Measurements from ENCODE around the gene SKAP2.

The SKAP2 gene

DNA sequence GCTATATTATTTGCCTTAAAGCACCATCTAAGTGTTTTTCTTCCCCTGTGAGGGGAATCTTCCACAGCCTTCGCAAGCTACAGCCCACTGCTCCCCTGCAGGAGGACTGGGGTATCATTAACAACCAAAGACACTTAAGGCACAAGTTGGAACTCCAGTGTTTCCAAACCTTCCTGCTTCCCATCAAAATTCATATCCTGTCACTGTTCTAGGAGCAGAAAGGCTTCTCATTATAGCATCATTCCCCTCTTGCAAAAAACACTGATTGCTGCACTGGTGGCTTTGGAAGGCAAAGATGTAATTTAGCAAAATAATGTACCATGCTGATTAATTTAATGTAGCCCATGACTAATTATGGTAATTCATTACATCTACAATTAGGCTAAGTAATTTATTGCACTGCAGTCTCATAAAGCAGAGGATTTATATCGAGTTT, 207.2 kb downstream of the SKAP2 start:
- CTCF ChIA-PET = interaction anchor here (0.6 to 3.0 kb wide), 5 partner anchors 10 to 764 kb away, joined by 3 to 21 read pairs (median 5); no protein-coding TSS in a partner anchor
- Histone ChIP-seq H3K36me3 (ENCODE audit: control insufficient read depth in 2 of 2, insufficient read depth in 1 of 2, low read length in 2 of 2) (no peaks in the 10 kb centered on the region), H3K4me1 (ENCODE audit: control insufficient read depth, insufficient read depth, low read length) (peaks cover 69% of the 10 kb centered on the region), H3K9me3 (ENCODE audit: control insufficient read depth, insufficient read depth, low read depth, low read length) (no peaks in the 10 kb centered on the region), H3K4me3 (ENCODE audit: low read depth, low read length) (no peak overlapping the region), H3K27ac (ENCODE audit: extremely low read depth, low read depth, low read length) (no peak overlapping the region)
- POLR2A ChIA-PET = no interaction called here
- TF ChIP-seq ZFP69B (tag by site-specific recombination; IDR thresholded peaks at IDR 0.05) (no peak), ZSCAN16 (tag by site-specific recombination; IDR thresholded peaks at IDR 0.05) (no peak), ZNF654 (tag by site-specific recombination; IDR thresholded peaks at IDR 0.05; ENCODE audit: low read depth) (no peak), ZSCAN5A (tag by site-specific recombination; IDR thresholded peaks at IDR 0.05) (no peak), SP7 (tag by site-specific recombination; IDR thresholded peaks at IDR 0.05) (peak; percentile 96), OSR2 (tag by site-specific recombination; IDR thresholded peaks at IDR 0.05) (peak; percentile 38; the same call in 1 of the 2 replicates), ZNF843 (tag by site-specific recombination; IDR thresholded peaks at IDR 0.05) (no peak), ZNF701 (tag by site-specific recombination; IDR thresholded peaks at IDR 0.05) (no peak)
- TF ChIP-seq, protein P1, sequence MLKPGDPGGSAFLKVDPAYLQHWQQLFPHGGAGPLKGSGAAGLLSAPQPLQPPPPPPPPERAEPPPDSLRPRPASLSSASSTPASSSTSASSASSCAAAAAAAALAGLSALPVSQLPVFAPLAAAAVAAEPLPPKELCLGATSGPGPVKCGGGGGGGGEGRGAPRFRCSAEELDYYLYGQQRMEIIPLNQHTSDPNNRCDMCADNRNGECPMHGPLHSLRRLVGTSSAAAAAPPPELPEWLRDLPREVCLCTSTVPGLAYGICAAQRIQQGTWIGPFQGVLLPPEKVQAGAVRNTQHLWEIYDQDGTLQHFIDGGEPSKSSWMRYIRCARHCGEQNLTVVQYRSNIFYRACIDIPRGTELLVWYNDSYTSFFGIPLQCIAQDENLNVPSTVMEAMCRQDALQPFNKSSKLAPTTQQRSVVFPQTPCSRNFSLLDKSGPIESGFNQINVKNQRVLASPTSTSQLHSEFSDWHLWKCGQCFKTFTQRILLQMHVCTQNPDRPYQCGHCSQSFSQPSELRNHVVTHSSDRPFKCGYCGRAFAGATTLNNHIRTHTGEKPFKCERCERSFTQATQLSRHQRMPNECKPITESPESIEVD (tag by site-specific recombination; IDR thresholded peaks at IDR 0.05) = peak; percentile 65
- TF ChIP-seq, protein P2, sequence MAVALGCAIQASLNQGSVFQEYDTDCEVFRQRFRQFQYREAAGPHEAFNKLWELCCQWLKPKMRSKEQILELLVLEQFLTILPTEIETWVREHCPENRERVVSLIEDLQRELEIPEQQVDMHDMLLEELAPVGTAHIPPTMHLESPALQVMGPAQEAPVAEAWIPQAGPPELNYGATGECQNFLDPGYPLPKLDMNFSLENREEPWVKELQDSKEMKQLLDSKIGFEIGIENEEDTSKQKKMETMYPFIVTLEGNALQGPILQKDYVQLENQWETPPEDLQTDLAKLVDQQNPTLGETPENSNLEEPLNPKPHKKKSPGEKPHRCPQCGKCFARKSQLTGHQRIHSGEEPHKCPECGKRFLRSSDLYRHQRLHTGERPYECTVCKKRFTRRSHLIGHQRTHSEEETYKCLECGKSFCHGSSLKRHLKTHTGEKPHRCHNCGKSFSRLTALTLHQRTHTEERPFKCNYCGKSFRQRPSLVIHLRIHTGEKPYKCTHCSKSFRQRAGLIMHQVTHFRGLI (tag by site-specific recombination; IDR thresholded peaks at IDR 0.05) = no peak

- Histone ChIP-seq H3K9me3 (ENCODE audit: control insufficient read depth, insufficient read depth, low read depth, low read length) (no peaks in the 10 kb centered on the region), H3K36me3 (ENCODE audit: control insufficient read depth in 2 of 2, insufficient read depth in 1 of 2, low read length in 2 of 2) (no peaks in the 10 kb centered on the region), H3K4me1 (ENCODE audit: control insufficient read depth, insufficient read depth, low read length) (peaks cover 66% of the 10 kb centered on the region), H3K27ac (ENCODE audit: extremely low read depth, low read depth, low read length) (no peak overlapping the region), H3K4me3 (ENCODE audit: low read depth, low read length) (no peak overlapping the region)
- ChIA-PET POLR2A (no interaction called here), CTCF (interaction anchor here (1.2 to 3.0 kb wide), 4 partner anchors 11 to 287 kb away, joined by 5 to 21 read pairs (median 7); no protein-coding TSS in a partner anchor)
- TF ChIP-seq ZNF266 (tag by site-specific recombination; IDR thresholded peaks at IDR 0.05; ENCODE audit: low read depth) (no peak), ZNF561 (tag by site-specific recombination; IDR thresholded peaks at IDR 0.05; ENCODE audit: borderline replicate concordance) (no peak)
Measured at GRCh38 chr7:26656735-26657134, 207.7 kb downstream of the SKAP2 start.

- Histone ChIP-seq H3K27ac (ENCODE audit: extremely low read depth, low read depth, low read length) (no peak overlapping the region), H3K4me1 (ENCODE audit: control insufficient read depth, insufficient read depth, low read length) (peaks cover 65% of the 10 kb centered on the region), H3K36me3 (ENCODE audit: control insufficient read depth in 2 of 2, insufficient read depth in 1 of 2, low read length in 2 of 2) (no peaks in the 10 kb centered on the region), H3K9me3 (ENCODE audit: control insufficient read depth, insufficient read depth, low read depth, low read length) (no peaks in the 10 kb centered on the region), H3K4me3 (ENCODE audit: low read depth, low read length) (no peak overlapping the region)
- TF ChIP-seq ZNF223 (tag by site-specific recombination; IDR thresholded peaks at IDR 0.05) = no peak
- TF ChIP-seq TRIM28 (IDR thresholded peaks at IDR 0.05; ENCODE audit: borderline replicate concordance, low read length) = no peak
- TF ChIP-seq ZNF350 (tag by site-specific recombination; IDR thresholded peaks at IDR 0.05) = no peak
- TF ChIP-seq ZNF394 (tag by site-specific recombination; IDR thresholded peaks at IDR 0.05; ENCODE audit: borderline replicate concordance) = no peak
- TF ChIP-seq HOXC10 (CRISPR knock-in tag; IDR thresholded peaks at IDR 0.05) = no peak
- no peak for TF ChIP-seq ZNF16 (tag by site-specific recombination; IDR thresholded peaks at IDR 0.05; ENCODE audit: low read depth)
- TF ChIP-seq EGR2 (tag by site-specific recombination; IDR thresholded peaks at IDR 0.05; ENCODE audit: low read depth) = no peak
- no peak for TF ChIP-seq ZNF221 (tag by site-specific recombination; IDR thresholded peaks at IDR 0.05; ENCODE audit: borderline replicate concordance)
- no peak for TF ChIP-seq ZNF366 (tag by site-specific recombination; conservative IDR thresholded peaks at IDR 0.05)
- no peak for TF ChIP-seq ZNF629 (tag by site-specific recombination; IDR thresholded peaks at IDR 0.05)
- TF ChIP-seq, protein P3, sequence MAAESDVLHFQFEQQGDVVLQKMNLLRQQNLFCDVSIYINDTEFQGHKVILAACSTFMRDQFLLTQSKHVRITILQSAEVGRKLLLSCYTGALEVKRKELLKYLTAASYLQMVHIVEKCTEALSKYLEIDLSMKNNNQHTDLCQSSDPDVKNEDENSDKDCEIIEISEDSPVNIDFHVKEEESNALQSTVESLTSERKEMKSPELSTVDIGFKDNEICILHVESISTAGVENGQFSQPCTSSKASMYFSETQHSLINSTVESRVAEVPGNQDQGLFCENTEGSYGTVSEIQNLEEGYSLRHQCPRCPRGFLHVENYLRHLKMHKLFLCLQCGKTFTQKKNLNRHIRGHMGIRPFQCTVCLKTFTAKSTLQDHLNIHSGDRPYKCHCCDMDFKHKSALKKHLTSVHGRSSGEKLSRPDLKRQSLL (tag by site-specific recombination; IDR thresholded peaks at IDR 0.05) = no peak
- TF ChIP-seq OVOL3 (tag by site-specific recombination; IDR thresholded peaks at IDR 0.05) = no peak
- TF ChIP-seq REPIN1 (tag by site-specific recombination; IDR thresholded peaks at IDR 0.05; ENCODE audit: low read depth) = no peak
- no peak for TF ChIP-seq ZNF335 (tag by site-specific recombination; conservative IDR thresholded peaks at IDR 0.05)
- TF ChIP-seq ZNF76 (tag by site-specific recombination; IDR thresholded peaks at IDR 0.05; ENCODE audit: borderline replicate concordance, low read depth) = no peak
- ChIA-PET POLR2A (no interaction called here), CTCF (interaction anchor here (0.6 to 3.0 kb wide), 6 partner anchors 12 to 576 kb away, joined by 3 to 21 read pairs (median 5); no protein-coding TSS in a partner anchor)
Measured at GRCh38 chr7:26655781-26656180, 208.6 kb downstream of the SKAP2 start.
